Embryonic facial prominence (tissue), 1 donor: ENCODE data around the gene CLTCL1.

ENCODE experiments used
- DNase-seq: peaks from one replicate; pipeline ENCODE4 v3.0.0-alpha.2; 2016; ENCODE audit errors: extremely low spot score

Gene CLTCL1

DNA sequence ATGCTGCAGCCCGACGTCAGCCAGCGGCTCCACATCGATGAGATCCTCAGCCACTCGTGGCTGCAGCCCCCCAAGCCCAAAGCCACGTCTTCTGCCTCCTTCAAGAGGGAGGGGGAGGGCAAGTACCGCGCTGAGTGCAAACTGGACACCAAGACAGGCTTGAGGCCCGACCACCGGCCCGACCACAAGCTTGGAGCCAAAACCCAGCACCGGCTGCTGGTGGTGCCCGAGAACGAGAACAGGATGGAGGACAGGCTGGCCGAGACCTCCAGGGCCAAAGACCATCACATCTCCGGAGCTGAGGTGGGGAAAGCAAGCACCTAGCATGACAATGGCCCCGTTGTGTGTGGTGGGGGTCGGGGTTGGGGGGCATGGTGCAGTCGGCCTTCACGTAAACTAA lies 159.4 kb downstream of the CLTCL1 start:
- DNase-seq, result no peak

DNA sequence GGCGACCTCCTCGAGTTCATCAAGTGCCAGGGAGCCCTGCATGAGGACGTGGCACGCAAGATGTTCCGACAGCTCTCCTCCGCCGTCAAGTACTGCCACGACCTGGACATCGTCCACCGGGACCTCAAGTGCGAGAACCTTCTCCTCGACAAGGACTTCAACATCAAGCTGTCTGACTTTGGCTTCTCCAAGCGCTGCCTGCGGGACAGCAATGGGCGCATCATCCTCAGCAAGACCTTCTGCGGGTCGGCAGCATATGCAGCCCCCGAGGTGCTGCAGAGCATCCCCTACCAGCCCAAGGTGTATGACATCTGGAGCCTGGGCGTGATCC lies 159.9 kb downstream of the CLTCL1 start:
- no peak for DNase-seq

- DNase-seq, result no peak
These were observed 160.4 kb downstream of the CLTCL1 start, which contains the start of gene TSSK2 for GRCh38 chr22:19130959-19131684. TSS of gene TSSK2 (plus strand) at chr22:19131308. CDS start at chr22:19131400, 92 bp downstream.

DNA sequence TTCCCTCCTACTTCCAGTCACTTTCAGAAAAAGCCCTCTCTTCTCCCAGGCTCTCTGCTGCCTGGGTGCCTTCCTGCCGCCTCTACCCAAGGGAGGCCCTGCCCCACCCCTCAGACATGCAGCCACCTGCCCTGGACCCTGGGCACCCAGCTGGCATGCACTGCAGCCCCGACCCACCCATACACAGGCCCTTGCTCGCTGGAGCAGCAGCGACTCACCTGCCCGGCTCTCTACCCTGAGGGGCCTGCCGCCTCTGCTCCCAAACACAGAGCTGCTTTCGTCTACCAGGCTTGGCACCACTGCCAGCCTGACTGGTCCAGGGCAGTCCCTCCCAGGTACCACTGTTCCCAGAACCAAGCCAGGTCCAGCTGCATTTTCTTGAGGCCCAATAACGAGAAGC lies 161.6 kb downstream of the CLTCL1 start:
- no peak for DNase-seq
